GM18498 (cell line): ENCODE measurements around the gene ZXDC.
A peak's percentile ranks its signal among the peaks of the same experiment; 100 is the strongest.

Experiments used
- ATAC-seq: cut with Tn5 transposase; IDR thresholded peaks from one replicate; pipeline ENCODE4 v1.9.1; 2021; ENCODE audit warnings: mild to moderate bottlenecking, moderate library complexity; ENCODE audit not compliant: unreplicated experiment

Gene ZXDC

GRCh38 chr3:126476166-126477060, 722 bp upstream of the ZXDC start:
- ATAC-seq = peak; percentile 29

- ATAC-seq = peak; percentile 19
Observed at GRCh38 chr3:126474498-126475412, 936 bp downstream of the ZXDC start.

- no peak for ATAC-seq
Observed at GRCh38 chr3:126473292-126474168, 2.2 kb downstream of the ZXDC start.

GRCh38 chr3:126472277-126473006, 3.2 kb downstream of the ZXDC start:
- no peak for ATAC-seq

- ATAC-seq = no peak
Observed at GRCh38 chr3:126469479-126469878, 6.2 kb downstream of the ZXDC start.

- ATAC-seq = no peak
Observed at GRCh38 chr3:126468028-126468891, 7.4 kb downstream of the ZXDC start.

GRCh38 chr3:126467611-126467955, 8.1 kb downstream of the ZXDC start:
- ATAC-seq = no peak

GRCh38 chr3:126466886-126467610, 8.6 kb downstream of the ZXDC start:
- no peak for ATAC-seq

- no peak for ATAC-seq
Observed at GRCh38 chr3:126465928-126466544, 9.7 kb downstream of the ZXDC start.

GRCh38 chr3:126464997-126465396, 10.7 kb downstream of the ZXDC start:
- no peak for ATAC-seq

- no peak for ATAC-seq
Observed at GRCh38 chr3:126464494-126464893, 11.2 kb downstream of the ZXDC start.

GRCh38 chr3:126464093-126464492, 11.6 kb downstream of the ZXDC start:
- ATAC-seq = no peak

GRCh38 chr3:126463521-126463920, 12.2 kb downstream of the ZXDC start:
- ATAC-seq = no peak

GRCh38 chr3:126461450-126462070, 14.1 kb downstream of the ZXDC start:
- ATAC-seq = no peak

- ATAC-seq = no peak
Observed at GRCh38 chr3:126460381-126460780, 15.3 kb downstream of the ZXDC start.

- ATAC-seq = no peak
Observed at GRCh38 chr3:126459763-126460127, 15.9 kb downstream of the ZXDC start.

- no peak for ATAC-seq
Observed at GRCh38 chr3:126459111-126459762, 16.5 kb downstream of the ZXDC start.
